ENCODE measurements around the gene TIMP3. TPM values are rescaled to one million over a fixed set of nuclear protein-coding genes. Genes with fewer than 3 reads are reported as not detected.

TIMP3 gene
- total and polyA plus RNA-seq, 2 of the 4 experiments (the other 2 are of a cell fraction): 98.8 to 179 TPM

DNA sequence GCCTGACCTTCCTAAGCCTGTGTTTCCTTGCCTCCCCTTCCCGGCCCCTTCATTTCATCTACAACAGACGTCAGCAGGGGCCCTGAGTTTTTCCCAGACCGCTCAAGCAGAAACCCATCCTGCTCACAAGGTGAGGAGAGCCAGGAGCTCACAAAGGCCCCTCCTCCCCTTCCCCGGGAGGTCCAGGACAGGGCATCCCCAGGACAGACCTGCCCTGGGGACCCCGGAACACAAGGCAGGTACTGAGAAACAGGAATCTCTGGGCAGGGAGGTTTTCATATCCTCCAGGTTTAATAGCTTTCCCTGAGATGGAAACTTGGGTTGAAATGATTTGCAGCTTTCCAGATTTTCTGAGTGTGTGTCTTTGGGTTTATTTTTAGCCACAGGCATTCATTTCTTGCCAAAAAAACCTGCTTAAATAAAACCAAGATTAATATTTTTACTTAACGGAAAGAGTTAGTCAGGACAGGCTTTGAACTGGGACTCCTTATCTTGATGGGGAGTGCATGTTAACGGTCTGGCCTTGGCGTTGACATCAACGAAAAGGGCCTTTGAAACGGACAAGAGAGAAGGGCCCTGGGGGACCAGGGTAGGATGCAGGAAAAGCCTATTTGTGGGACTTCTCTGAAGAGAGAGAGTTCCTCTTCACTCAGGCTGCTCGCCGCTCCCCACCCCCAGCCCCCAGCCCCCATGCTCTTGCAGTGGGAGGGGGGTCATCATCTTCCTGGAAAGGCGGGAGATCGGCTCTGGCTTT, 38.5 kb downstream of the TIMP3 start:
- Histone ChIP-seq H2BK20ac (ENCODE audit: low read depth, low read length) (no peak overlapping the region), H4K8ac (ENCODE audit: low read depth in 2 of 2, low read length in 2 of 2) (no peak overlapping the region), H3K23ac (ENCODE audit: low read depth, low read length) (no peak overlapping the region), H2AK5ac (ENCODE audit: low read depth, low read length) (no peak overlapping the region), H4K20me1 (ENCODE audit: insufficient read depth, low read length) (peaks cover 100% of the 10 kb centered on the region), H3K27ac (ENCODE audit: insufficient read depth, low read length) (no peak overlapping the region), H2AK9ac (replicated peaks; ENCODE audit: low read depth, low read length, poor library complexity) (no peak overlapping the region), H3K56ac (ENCODE audit: extremely low read depth, insufficient read depth, low read length) (no peak overlapping the region), H3K4ac (ENCODE audit: low read depth, low read length) (no peak overlapping the region), H2BK5ac (ENCODE audit: low read depth, low read length, poor library complexity, severe bottlenecking) (no peak overlapping the region), H3K9me3 (ENCODE audit: control insufficient read depth, insufficient read depth, low read length) (no peaks in the 10 kb centered on the region), H3K9me1 (ENCODE audit: insufficient read depth, low read length) (peaks cover 36% of the 10 kb centered on the region), H3K18ac (ENCODE audit: low read depth, low read length) (no peak overlapping the region), H4K91ac (ENCODE audit: insufficient read depth, low read depth, low read length) (no peak overlapping the region), H4K5ac (ENCODE audit: low read depth, low read length) (no peak overlapping the region), H3K4me3 (ENCODE audit: insufficient read depth, low read depth, low read length) (no peak overlapping the region), H3K9ac (ENCODE audit: low read depth, low read length) (no peak overlapping the region), H2AFZ (replicated peaks; ENCODE audit: low read length, poor library complexity) (no peak overlapping the region), H3K4me1 (ENCODE audit: control insufficient read depth, insufficient read depth, low read length) (peaks cover 10% of the 10 kb centered on the region; the same call in 1 of the 2 replicates), H2BK120ac (ENCODE audit: low read depth, low read length) (no peak overlapping the region), H3K4me2 (ENCODE audit: low read depth, low read length) (no peak overlapping the region), H3K14ac (replicated peaks; ENCODE audit: low read depth, low read length) (no peak overlapping the region), H3K27me3 (ENCODE audit: control insufficient read depth, insufficient read depth, low read length) (no peaks in the 10 kb centered on the region), H2BK15ac (ENCODE audit: low read depth, low read length) (no peak overlapping the region), H3K79me1 (ENCODE audit: low read depth in 1 of 2, low read length in 2 of 2) (peaks cover 50 to 92% of the 10 kb centered on the region in 2 experiments), H3K36me3 (ENCODE audit: control insufficient read depth, insufficient read depth, low read length) (peaks cover 63% of the 10 kb centered on the region)
- dilution Hi-C loops (cut with HindIII; ENCODE audit: low sequenced_read_pairs, unreplicated experiment): no loop called here
- WGBS, 2 experiments (ENCODE audit: extremely low coverage in 2 of 2, insufficient read length in 1 of 2): 47% methylated on average over 2 of the region's 14 CpGs; no CpG with 5 or more reads in 1 of the 2 experiments
- intact Hi-C loops (cut with micrococcal nuclease): no loop called here
- in situ Hi-C loops (cut with MboI; ENCODE audit: low sequenced_read_pairs): no loop called here
- ChIA-PET POLR2A (ENCODE audit: unreplicated experiment) (no interaction called here), CTCF (no interaction called here)
- no TSS peak for BruUV-seq (replicated peaks)
- ATAC-seq (ENCODE audit: low read depth): no peak
- DNase-seq: peak; percentile 41
- TF ChIP-seq MXI1 (IDR thresholded peaks at IDR 0.05; ENCODE audit: borderline replicate concordance, low read depth, low read length) (no peak), BHLHE40 (IDR thresholded peaks at IDR 0.05; ENCODE audit: low read depth, low read length) (no peak), RCOR1 (IDR thresholded peaks at IDR 0.05; ENCODE audit: insufficient replicate concordance, low read length) (no peak), RFX5 (IDR thresholded peaks at IDR 0.05; ENCODE audit: low read depth, low read length) (no peak), MAZ (IDR thresholded peaks at IDR 0.05; ENCODE audit: borderline replicate concordance, low read depth, low read length) (no peak), CHD1 (IDR thresholded peaks at IDR 0.05; ENCODE audit: low read depth, low read length) (no peak)
- TF ChIP-seq, protein P1, sequence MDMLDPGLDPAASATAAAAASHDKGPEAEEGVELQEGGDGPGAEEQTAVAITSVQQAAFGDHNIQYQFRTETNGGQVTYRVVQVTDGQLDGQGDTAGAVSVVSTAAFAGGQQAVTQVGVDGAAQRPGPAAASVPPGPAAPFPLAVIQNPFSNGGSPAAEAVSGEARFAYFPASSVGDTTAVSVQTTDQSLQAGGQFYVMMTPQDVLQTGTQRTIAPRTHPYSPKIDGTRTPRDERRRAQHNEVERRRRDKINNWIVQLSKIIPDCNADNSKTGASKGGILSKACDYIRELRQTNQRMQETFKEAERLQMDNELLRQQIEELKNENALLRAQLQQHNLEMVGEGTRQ (IDR thresholded peaks at IDR 0.05; ENCODE audit: low read depth, low read length): no peak
- TF ChIP-seq, protein P2, sequence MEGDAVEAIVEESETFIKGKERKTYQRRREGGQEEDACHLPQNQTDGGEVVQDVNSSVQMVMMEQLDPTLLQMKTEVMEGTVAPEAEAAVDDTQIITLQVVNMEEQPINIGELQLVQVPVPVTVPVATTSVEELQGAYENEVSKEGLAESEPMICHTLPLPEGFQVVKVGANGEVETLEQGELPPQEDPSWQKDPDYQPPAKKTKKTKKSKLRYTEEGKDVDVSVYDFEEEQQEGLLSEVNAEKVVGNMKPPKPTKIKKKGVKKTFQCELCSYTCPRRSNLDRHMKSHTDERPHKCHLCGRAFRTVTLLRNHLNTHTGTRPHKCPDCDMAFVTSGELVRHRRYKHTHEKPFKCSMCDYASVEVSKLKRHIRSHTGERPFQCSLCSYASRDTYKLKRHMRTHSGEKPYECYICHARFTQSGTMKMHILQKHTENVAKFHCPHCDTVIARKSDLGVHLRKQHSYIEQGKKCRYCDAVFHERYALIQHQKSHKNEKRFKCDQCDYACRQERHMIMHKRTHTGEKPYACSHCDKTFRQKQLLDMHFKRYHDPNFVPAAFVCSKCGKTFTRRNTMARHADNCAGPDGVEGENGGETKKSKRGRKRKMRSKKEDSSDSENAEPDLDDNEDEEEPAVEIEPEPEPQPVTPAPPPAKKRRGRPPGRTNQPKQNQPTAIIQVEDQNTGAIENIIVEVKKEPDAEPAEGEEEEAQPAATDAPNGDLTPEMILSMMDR (conservative IDR thresholded peaks at IDR 0.05; ENCODE audit: low read depth, low read length): no peak

Measured in IMR-90 (cell line).